Kidney (tissue), 14 donors: Measurements from ENCODE around the gene TTC28. TPM values are rescaled to one million over a fixed set of nuclear protein-coding genes. Genes with fewer than 3 reads are reported as not detected.
A peak's percentile ranks its signal among the peaks of the same experiment; 100 is the strongest.

Experiments
- DNase-seq, 5 donors: peaks; one replicate each; pipeline ENCODE4 v3.0.0-alpha.2; 2013 to 2020
- FAIRE-seq: peaks from 2 replicates; lab custom pipeline; 2012; peaks lifted over from hg19 to GRCh38; lab: Jason Lieb, UNC
- H3K27ac ChIP-seq, 2 donors: one replicate each; pipeline ENCODE4 v1.7.0; 2013; ENCODE audit warnings: low read depth in 2 of 2, low read length in 2 of 2, inconsistent platforms in 1 of 2
- H3K27me3 ChIP-seq: one replicate; pipeline ENCODE4 v1.7.1; 2013; ENCODE audit warnings: low read length, inconsistent platforms; ENCODE audit not compliant: control insufficient read depth, insufficient read depth
- H3K36me3 ChIP-seq, 3 donors: one replicate each; pipeline versions ENCODE4 v1.7.0 to v1.7.1; 2013; ENCODE audit warnings: low read length in 3 of 3, control low read depth in 1 of 3, inconsistent platforms in 1 of 3; ENCODE audit not compliant: insufficient read depth in 3 of 3, control insufficient read depth in 2 of 3
- H3K4me1 ChIP-seq, 3 donors: one replicate each; pipeline versions ENCODE4 v1.7.0 to v1.7.1; 2013; ENCODE audit warnings: low read length in 3 of 3, inconsistent platforms in 1 of 3, low read depth in 1 of 3; ENCODE audit not compliant: control insufficient read depth in 2 of 3, insufficient read depth in 2 of 3
- H3K4me3 ChIP-seq, 3 donors: one replicate each; pipeline versions ENCODE4 v1.7.0 to v1.8.1; 2013; ENCODE audit warnings: low read length in 3 of 3, control low read depth in 1 of 3, inconsistent platforms in 1 of 3
- H3K9ac ChIP-seq, 3 donors: one replicate each; pipeline versions ENCODE4 v1.7.0 to v1.7.1; 2013; ENCODE audit warnings: low read length in 3 of 3, control low read depth in 1 of 3, inconsistent platforms in 1 of 3
- H3K9me3 ChIP-seq, 3 donors: one replicate each; pipeline versions ENCODE4 v1.7.0 to v1.7.1; 2013; ENCODE audit warnings: low read length in 3 of 3, control low read depth in 1 of 3, inconsistent platforms in 1 of 3; ENCODE audit not compliant: control insufficient read depth in 2 of 3, insufficient read depth in 1 of 3
- intact Hi-C: fragments of 100-400 bp; cut with DNase I; formaldehyde crosslinking; loops from one replicate; pipeline ENCODE4 v1.11.1; 2022
- polyA plus RNA-seq: library from polyadenylated mRNA; stranded (reverse); fragments of 350-450 nt; fragmentation: Illumina TruSeq; extraction: RNeasy Lipid Tissue Mini Kit (QIAGEN cat#74804); gene quantifications from one replicate; pipeline ENCODE4 v1.2.3, GENCODE V29; 2014; ENCODE audit warnings: low read depth, low replicate concordance; ENCODE audit not compliant: insufficient read depth
- total RNA-seq: library from RNA; stranded (reverse); fragmentation: NEBNext Ultra II Directional; extraction: Animal tissue kit (Norgen Biotek cat#: 25700); gene quantifications from one replicate; pipeline ENCODE4 v1.2.1, GENCODE V29; 2021
- TF ChIP-seq, protein P1 (sequence below): IDR thresholded peaks from 3 replicates; pipeline ENCODE4 v1.5.1; 2012; ENCODE audit warnings: mild to moderate bottlenecking, moderate library complexity, borderline replicate concordance; ENCODE audit not compliant: insufficient read depth; ENCODE audit errors: extremely low read depth
- donor health status: control.
- donor health status: control.
- donor health status: control.
- donor health status: control.
- donor health status: control.
- donor health status: DM: yes; HTN: yes; CAD: no.
- donor health status: Normal renal cell carcinoma (clear cell type).

Gene TTC28
- total and polyA plus RNA-seq, 2 donors from 2014 or later: 3.5 to 40.2 TPM

DNA sequence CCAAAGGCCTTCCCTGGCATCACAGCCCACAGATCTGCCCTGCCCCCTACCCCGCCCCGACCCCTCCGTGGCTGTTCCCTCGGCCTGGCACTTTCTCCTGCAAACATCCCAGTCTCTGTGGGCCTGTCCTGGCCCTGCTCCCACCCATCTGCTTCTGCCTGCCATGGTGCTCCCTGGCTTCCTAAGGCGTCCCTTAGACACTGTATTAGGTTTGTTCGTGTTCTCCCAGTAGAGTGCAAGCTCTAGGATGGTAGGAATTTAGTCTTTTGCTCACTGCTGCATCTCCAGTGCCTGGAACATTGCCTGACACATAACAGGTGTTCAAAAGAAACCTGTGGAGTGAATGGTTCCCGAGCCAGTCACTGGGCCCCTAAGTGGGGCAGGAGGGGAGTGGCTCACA is 690.9 kb downstream of the TTC28 start:
- TF ChIP-seq, protein P1, sequence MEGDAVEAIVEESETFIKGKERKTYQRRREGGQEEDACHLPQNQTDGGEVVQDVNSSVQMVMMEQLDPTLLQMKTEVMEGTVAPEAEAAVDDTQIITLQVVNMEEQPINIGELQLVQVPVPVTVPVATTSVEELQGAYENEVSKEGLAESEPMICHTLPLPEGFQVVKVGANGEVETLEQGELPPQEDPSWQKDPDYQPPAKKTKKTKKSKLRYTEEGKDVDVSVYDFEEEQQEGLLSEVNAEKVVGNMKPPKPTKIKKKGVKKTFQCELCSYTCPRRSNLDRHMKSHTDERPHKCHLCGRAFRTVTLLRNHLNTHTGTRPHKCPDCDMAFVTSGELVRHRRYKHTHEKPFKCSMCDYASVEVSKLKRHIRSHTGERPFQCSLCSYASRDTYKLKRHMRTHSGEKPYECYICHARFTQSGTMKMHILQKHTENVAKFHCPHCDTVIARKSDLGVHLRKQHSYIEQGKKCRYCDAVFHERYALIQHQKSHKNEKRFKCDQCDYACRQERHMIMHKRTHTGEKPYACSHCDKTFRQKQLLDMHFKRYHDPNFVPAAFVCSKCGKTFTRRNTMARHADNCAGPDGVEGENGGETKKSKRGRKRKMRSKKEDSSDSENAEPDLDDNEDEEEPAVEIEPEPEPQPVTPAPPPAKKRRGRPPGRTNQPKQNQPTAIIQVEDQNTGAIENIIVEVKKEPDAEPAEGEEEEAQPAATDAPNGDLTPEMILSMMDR: no peak
- Histone ChIP-seq H3K4me1 (peaks cover 0 to 2% (median 0%) of the 10 kb centered on the region in 3 donors), H3K27me3 (no peaks in the 10 kb centered on the region), H3K9me3 (no peaks in the 10 kb centered on the region), H3K4me3 (no peak overlapping the region), H3K9ac (no peak overlapping the region), H3K36me3 (peaks cover 2 to 21% (median 12%) of the 10 kb centered on the region in 3 donors), H3K27ac (no peak overlapping the region)
- intact Hi-C loops: no loop called here
- DNase-seq (no peak), FAIRE-seq (no peak)

GRCh38 chr22:27987557-27987956 is 692.1 kb downstream of the TTC28 start:
- TF ChIP-seq, protein P1: no peak
- no peaks in the 10 kb centered on the region for H3K9me3 ChIP-seq
- intact Hi-C loops: no loop called here
- no peak for DNase-seq
- FAIRE-seq: no peak
- H3K4me1 ChIP-seq: peaks cover 0 to 2% (median 0%) of the 10 kb centered on the region in 3 donors
- no peaks in the 10 kb centered on the region for H3K27me3 ChIP-seq
- H3K4me3 ChIP-seq: no peak overlapping the region
- H3K36me3 ChIP-seq: peaks cover 2 to 21% (median 15%) of the 10 kb centered on the region in 3 donors
- no peak overlapping the region for H3K9ac ChIP-seq
- no peak overlapping the region for H3K27ac ChIP-seq

- Histone ChIP-seq H3K4me3 (no peak overlapping the region), H3K4me1 (peaks cover 0 to 2% (median 0%) of the 10 kb centered on the region in 3 donors), H3K27me3 (no peaks in the 10 kb centered on the region), H3K9ac (no peak overlapping the region), H3K27ac (no peak overlapping the region), H3K36me3 (peaks cover 2 to 19% (median 18%) of the 10 kb centered on the region in 3 donors), H3K9me3 (no peaks in the 10 kb centered on the region)
- DNase-seq: no peak
- TF ChIP-seq, protein P1: no peak
- intact Hi-C loops: no loop called here
- no peak for FAIRE-seq
Measured at GRCh38 chr22:27986937-27987336, 692.7 kb downstream of the TTC28 start.

DNA sequence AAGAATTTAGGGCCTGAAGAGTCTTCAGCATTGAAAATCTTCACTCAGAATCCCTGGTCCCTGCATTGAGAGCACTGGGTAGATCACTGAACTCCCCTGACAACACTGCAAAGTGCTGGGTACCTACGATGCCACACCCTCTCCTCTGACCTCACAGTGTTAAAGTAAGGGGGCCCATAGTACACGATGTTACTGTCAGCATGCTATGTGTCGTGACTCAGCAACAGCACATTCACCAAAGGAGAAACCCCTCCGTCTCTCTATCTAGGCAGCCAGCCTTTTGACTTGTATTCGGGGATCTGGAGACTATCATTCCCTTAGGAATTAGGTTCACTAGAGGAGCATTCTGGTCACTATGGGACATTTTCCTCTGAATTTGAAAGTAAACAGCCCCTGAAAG is 693.2 kb downstream of the TTC28 start:
- Histone ChIP-seq H3K9me3 (no peaks in the 10 kb centered on the region), H3K36me3 (peaks cover 2 to 19% (median 18%) of the 10 kb centered on the region in 3 donors), H3K4me3 (no peak overlapping the region), H3K27me3 (no peaks in the 10 kb centered on the region), H3K4me1 (peaks cover 0 to 2% (median 0%) of the 10 kb centered on the region in 3 donors), H3K27ac (no peak overlapping the region), H3K9ac (no peak overlapping the region)
- TF ChIP-seq, protein P1: no peak
- FAIRE-seq (no peak), DNase-seq (peak in 1 of 5 donors; percentile 3)
- intact Hi-C loops: no loop called here
